GM12892 (cell line): Measurements from ENCODE around the gene GOLGA3.

Experiments
- POLR2A ChIP-seq: IDR thresholded peaks from 2 replicates; pipeline ENCODE4 v1.6.1; 2011; ENCODE audit warnings: low read depth, low read length, control low read depth
- TAF1 ChIP-seq: IDR thresholded peaks from 2 replicates; pipeline ENCODE4 v1.6.1; 2011; ENCODE audit warnings: low read depth, mild to moderate bottlenecking, control low read depth, low read length, borderline replicate concordance

DNA sequence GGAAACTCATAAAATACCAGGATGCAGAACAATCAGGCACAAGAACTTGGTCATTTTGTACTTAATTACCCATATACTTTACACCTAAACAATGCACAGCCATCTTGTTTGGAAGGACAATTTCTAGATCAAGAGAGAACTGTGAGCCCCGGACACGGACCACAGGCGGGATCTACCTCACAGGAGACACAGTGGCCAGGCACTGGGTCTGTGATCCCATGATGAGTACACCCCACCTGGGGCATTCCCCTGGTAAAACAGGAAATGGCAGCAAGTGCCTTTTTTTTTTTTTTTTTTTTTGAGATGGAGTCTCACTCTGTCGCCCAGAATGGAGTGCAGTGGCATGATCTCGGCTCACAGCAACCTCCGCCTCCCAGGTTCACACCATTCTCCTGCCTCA lies 15.2 kb downstream of the GOLGA3 start:
- TF ChIP-seq POLR2A (no peak), TAF1 (no peak)
